CD4-positive, alpha-beta T cell treated with Interleukin-17A for 1 hour (primary cell): Measurements from ENCODE around the gene B3GNT8.
"Not testable (repeated sequence)": the region's sequence is repeated elsewhere in the genome, so short reads cannot be mapped to it uniquely, and the experiment has no call there.

ENCODE experiments used
- DNase-seq: peaks from one replicate; pipeline ENCODE4 v3.0.0-alpha.2; 2020

The B3GNT8 gene

DNA sequence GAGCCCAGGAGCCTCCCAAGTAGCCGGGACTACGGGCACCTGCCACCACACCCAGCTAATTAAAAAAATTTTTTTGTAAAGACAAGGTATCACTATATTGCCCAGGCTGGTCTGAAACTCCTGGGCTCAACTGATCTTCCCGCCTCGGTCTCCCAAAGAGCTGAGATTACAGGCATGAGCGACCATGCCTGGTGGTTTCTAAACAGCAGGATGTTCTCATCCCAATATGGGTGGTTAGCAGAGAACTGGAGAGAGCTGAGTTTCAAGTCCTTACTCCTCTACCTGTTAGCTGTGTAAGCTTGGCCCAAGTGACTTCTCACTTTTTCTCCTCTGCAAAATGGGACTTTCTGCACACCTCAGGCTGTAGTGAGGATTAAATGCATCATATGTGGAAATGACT is 42.8 kb downstream of the B3GNT8 start:
- no peak for DNase-seq

DNA sequence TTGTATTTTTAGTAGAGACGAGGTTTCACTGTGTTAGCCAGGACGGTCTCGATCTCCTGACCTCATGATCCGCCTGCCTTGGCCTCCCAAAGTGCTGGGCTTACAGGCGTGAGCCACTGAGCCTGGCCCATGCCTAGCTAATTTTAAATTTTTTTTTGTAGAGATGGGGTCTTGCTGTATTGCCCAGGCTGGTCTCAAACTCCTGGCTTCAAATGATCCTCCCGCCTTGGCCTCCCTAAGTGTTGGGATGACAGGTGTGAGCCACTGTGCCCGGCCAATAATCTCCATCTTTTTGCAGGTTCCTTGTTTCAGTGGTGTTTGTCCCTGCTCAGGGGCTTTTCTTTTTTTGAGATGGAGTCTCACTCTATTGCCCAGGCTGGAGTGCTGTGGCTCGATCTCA is 45.6 kb downstream of the B3GNT8 start:
- not testable (repeated sequence) for DNase-seq

DNA sequence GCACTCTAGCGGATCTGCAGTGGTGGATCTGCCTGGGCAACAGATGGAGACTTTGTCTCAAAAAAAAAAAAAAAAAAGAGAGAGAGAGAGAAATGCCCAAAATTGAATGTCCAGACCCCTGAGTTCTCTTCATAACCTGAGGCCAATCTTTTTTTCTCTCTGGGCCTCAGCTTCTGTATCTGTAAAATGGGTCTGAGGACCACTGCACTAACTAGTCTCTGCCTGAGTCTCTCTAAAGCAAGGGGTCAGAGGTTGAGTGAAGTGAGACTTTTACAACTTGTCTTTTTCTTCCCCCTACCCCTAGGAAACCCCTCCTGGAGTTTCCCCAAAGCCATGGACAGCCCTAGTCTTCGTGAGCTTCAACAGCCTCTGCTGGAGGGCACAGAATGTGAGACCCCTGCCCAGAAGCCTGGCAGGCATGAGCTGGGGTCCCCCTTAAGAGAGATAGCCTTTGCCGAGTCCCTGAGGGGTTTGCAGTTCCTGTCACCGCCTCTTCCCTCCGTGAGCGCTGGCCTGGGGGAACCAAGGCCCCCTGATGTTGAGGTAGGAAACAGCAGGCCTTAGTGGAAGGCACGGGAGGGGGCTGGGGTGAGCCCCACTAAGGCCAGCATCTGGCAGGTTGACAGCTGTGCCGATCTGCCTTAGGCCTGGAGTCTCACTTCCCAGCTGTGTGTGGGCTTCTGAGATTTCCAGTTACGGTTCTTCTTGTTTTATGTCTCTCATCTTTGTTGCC is 49.0 kb downstream of the B3GNT8 start:
- DNase-seq, result no peak

DNA sequence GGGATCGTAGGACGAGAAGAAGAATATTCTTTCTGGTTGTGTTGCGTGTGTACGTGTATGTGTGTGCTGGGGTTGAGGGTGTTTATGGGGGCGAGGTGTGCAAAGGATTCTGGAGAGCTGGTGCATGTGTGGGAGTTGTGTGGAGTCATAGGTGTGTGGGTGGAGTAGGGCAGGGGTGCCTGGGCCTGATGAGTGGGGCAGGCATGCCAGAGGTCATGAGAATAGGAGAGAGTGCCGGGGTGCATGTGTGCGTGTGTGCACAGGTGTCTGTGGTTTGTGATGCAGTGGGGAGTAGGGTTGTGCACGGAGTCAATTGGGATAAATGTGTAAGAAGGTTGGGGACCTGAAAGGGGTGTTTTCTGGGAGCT is 50.2 kb downstream of the B3GNT8 start:
- no peak for DNase-seq

- peak; percentile 35 for DNase-seq
Measured at GRCh38 chr19:41376241-41376997, 50.8 kb downstream of the B3GNT8 start, which contains the start of gene TMEM91. Gene TMEM91, plus strand, starts transcription at chr19:41376533. Its CDS starts 1,777 bp downstream, at chr19:41378310.
